Keratinocyte (primary cell): Measurements from ENCODE around the gene FTO. TPM values are rescaled to one million over a fixed set of nuclear protein-coding genes. Genes with fewer than 3 reads are reported as not detected.

Source experiments
- DNase-seq: peaks from one replicate; pipeline ENCODE4 v3.0.0-alpha.2; 2011; ENCODE audit warnings: low read depth, missing footprints, low spot score
- FAIRE-seq: peaks from 2 replicates; lab custom pipeline; 2011; peaks lifted over from hg19 to GRCh38; lab: Jason Lieb, UNC
- H2AFZ ChIP-seq: 2 replicates; pipeline ENCODE4 v1.6.0; 2012; ENCODE audit warnings: low read length, control low read depth, inconsistent platforms; ENCODE audit not compliant: control insufficient read depth
- H3K27ac ChIP-seq: 2 replicates; pipeline ENCODE4 v1.5.1; 2011; ENCODE audit warnings: low read length; ENCODE audit not compliant: control insufficient read depth, insufficient read depth
- H3K27me3 ChIP-seq: 3 replicates; pipeline ENCODE4 v1.6.0; 2011; ENCODE audit warnings: low read length; ENCODE audit not compliant: control insufficient read depth, insufficient read depth; ENCODE audit errors: extremely low read depth
- H3K36me3 ChIP-seq, 2 experiments: 2 replicates in 1 of 2; 3 replicates in 1 of 2; pipeline ENCODE4 v1.5.1; 2011; ENCODE audit warnings: low read length in 2 of 2, mild to moderate bottlenecking in 1 of 2; ENCODE audit not compliant: control insufficient read depth in 2 of 2, insufficient read depth in 2 of 2; ENCODE audit errors: extremely low read depth in 1 of 2
- H3K4me1 ChIP-seq: 3 replicates; pipeline ENCODE4 v1.5.1; 2011; ENCODE audit warnings: low read length; ENCODE audit not compliant: control insufficient read depth, insufficient read depth; ENCODE audit errors: extremely low read depth
- H3K4me2 ChIP-seq: 3 replicates; pipeline ENCODE4 v1.6.0; 2011; ENCODE audit warnings: low read depth, low read length; ENCODE audit not compliant: control insufficient read depth, insufficient read depth; ENCODE audit errors: extremely low read depth
- H3K4me3 ChIP-seq, 3 experiments: fragments of 200-600 bp in 1 of 3; sonication (generic) in 1 of 3; 2 replicates in 2 of 3; 3 replicates in 1 of 3; pipeline ENCODE4 v1.5.1; 2011 to 2016; ENCODE audit warnings: low read length in 3 of 3, mild to moderate bottlenecking in 3 of 3, control low read depth in 2 of 3, inconsistent platforms in 1 of 3, low read depth in 1 of 3, mixed read lengths in 1 of 3, mixed run types in 1 of 3, moderate library complexity in 1 of 3; ENCODE audit not compliant: control insufficient read depth in 2 of 3, insufficient read depth in 2 of 3; ENCODE audit errors: extremely low read depth in 1 of 3
- H3K79me2 ChIP-seq: 2 replicates; pipeline ENCODE4 v1.6.0; 2012; ENCODE audit warnings: low read length; ENCODE audit not compliant: control insufficient read depth, insufficient read depth
- H3K9ac ChIP-seq: 3 replicates; pipeline ENCODE4 v1.6.0; 2011; ENCODE audit warnings: low read length; ENCODE audit not compliant: control insufficient read depth, insufficient read depth; ENCODE audit errors: extremely low read depth
- H3K9me1 ChIP-seq: 3 replicates; pipeline ENCODE4 v1.6.0; 2011; ENCODE audit warnings: low read length; ENCODE audit not compliant: control insufficient read depth, insufficient read depth; ENCODE audit errors: extremely low read depth
- H3K9me3 ChIP-seq: 2 replicates; pipeline ENCODE4 v1.5.1; 2012; ENCODE audit warnings: low read depth, low read length; ENCODE audit not compliant: control insufficient read depth
- H4K20me1 ChIP-seq: 3 replicates; pipeline ENCODE4 v1.6.0; 2011; ENCODE audit warnings: low read length; ENCODE audit not compliant: control insufficient read depth, insufficient read depth; ENCODE audit errors: extremely low read depth
- CTCF ChIP-seq, 3 experiments: IDR thresholded peaks in 1 of 3; conservative IDR thresholded peaks in 1 of 3; optimal IDR thresholded peaks in 1 of 3; 2 replicates in 2 of 3; 3 replicates in 1 of 3; pipeline versions ENCODE3 to v1.5.1; 2011; ENCODE audit warnings: low read length in 3 of 3, mild to moderate bottlenecking in 3 of 3, moderate library complexity in 2 of 3, control low read depth in 1 of 3, inconsistent platforms in 1 of 3; ENCODE audit not compliant: insufficient read depth in 2 of 3; ENCODE audit errors: extremely low read depth in 1 of 3
- EZH2 ChIP-seq: IDR thresholded peaks from one replicate; pipeline ENCODE4 v1.6.1; 2012; ENCODE audit warnings: inconsistent platforms, mild to moderate bottlenecking, low read length, moderate library complexity
- dilution Hi-C: fragments of 300-500 bp; cut with MboI; formaldehyde crosslinking; loops from one replicate; pipeline ENCODE4 v1.7.0; 2020; ENCODE audit warnings: low sequenced_read_pairs; ENCODE audit not compliant: extremely low pct_ligation_motif_present
- polyA plus RNA-seq, 5 experiments: library from polyadenylated mRNA; depleted of rRNA in 3 of 5; stranded (reverse) in 3 of 5; stranded (forward) in 1 of 5; unstranded in 1 of 5; fragments of >200 nt; gene quantifications; 1 replicate in 1 of 5; 2 replicates in 3 of 5; 3 replicates in 1 of 5; pipeline versions ENCODE4 v1.2.1 to v1.2.3, GENCODE V29; 2011 to 2012; ENCODE audit warnings: missing spikeins in 2 of 5, low read depth in 1 of 5, low replicate concordance in 1 of 5

Gene FTO
- polyA plus RNA-seq, 1 donor (not counting 4 experiments of a cell fraction or from before 2014, with no cell fraction given) = 56.4 TPM

GRCh38 chr16:53899431-53899830 is 195.5 kb downstream of the FTO start:
- no peaks in the 10 kb centered on the region for H3K79me2 ChIP-seq
- H4K20me1 ChIP-seq = no peaks in the 10 kb centered on the region
- no peak overlapping the region for H3K27ac ChIP-seq
- H3K4me2 ChIP-seq = no peak overlapping the region
- no peak overlapping the region for H2AFZ ChIP-seq
- DNase-seq (no peak), FAIRE-seq (no peak)
- no peak overlapping the region for H3K4me3 ChIP-seq
- TF ChIP-seq CTCF (optimal IDR thresholded peaks at IDR 0.05 in 1 of 3, IDR thresholded peaks at IDR 0.05 in 1 of 3, conservative IDR thresholded peaks at IDR 0.05 in 1 of 3; ENCODE audit: extremely low read depth in 1 of 3, insufficient read depth in 2 of 3, low read length in 3 of 3) (no peak), EZH2 (no peak)
- H3K4me1 ChIP-seq = peaks cover 3% of the 10 kb centered on the region
- H3K9ac ChIP-seq = no peak overlapping the region
- H3K36me3 ChIP-seq = peaks cover 0 to 2% of the 10 kb centered on the region in 2 experiments
- dilution Hi-C loops = no loop called here
- no peaks in the 10 kb centered on the region for H3K27me3 ChIP-seq
- no peaks in the 10 kb centered on the region for H3K9me3 ChIP-seq
- H3K9me1 ChIP-seq = no peaks in the 10 kb centered on the region

- FAIRE-seq (no peak), DNase-seq (no peak)
- H3K79me2 ChIP-seq = no peaks in the 10 kb centered on the region
- TF ChIP-seq EZH2 (no peak), CTCF (optimal IDR thresholded peaks at IDR 0.05 in 1 of 3, IDR thresholded peaks at IDR 0.05 in 1 of 3, conservative IDR thresholded peaks at IDR 0.05 in 1 of 3; ENCODE audit: extremely low read depth in 1 of 3, insufficient read depth in 2 of 3, low read length in 3 of 3) (no peak)
- no peaks in the 10 kb centered on the region for H3K27me3 ChIP-seq
- no peaks in the 10 kb centered on the region for H4K20me1 ChIP-seq
- no peaks in the 10 kb centered on the region for H3K9me1 ChIP-seq
- H3K9me3 ChIP-seq = no peaks in the 10 kb centered on the region
- no peak overlapping the region for H3K4me3 ChIP-seq
- dilution Hi-C loops = no loop called here
- H3K36me3 ChIP-seq = peaks cover 0 to 2% of the 10 kb centered on the region in 2 experiments
- no peak overlapping the region for H3K4me2 ChIP-seq
- H3K9ac ChIP-seq = no peak overlapping the region
- H3K4me1 ChIP-seq = no peaks in the 10 kb centered on the region
- H2AFZ ChIP-seq = no peak overlapping the region
- H3K27ac ChIP-seq = no peak overlapping the region
Measured at GRCh38 chr16:53900667-53901066, 196.7 kb downstream of the FTO start.
